T-helper 1 cell treated with Interleukin-12 subunit alpha and Interleukin-12 subunit beta and Interleukin-4 antibody, amounts not matched to agents 30 μg/mL and 1 μg/mL, for 36 hours (primary cell): Measurements from ENCODE around the gene CLIP2.
"Not testable (repeated sequence)": the region's sequence is repeated elsewhere in the genome, so short reads cannot be mapped to it uniquely, and the experiment has no call there.

Experiments used
- H3K27ac Mint-ChIP-seq: one replicate; pipeline ENCODE4 v1.8.0; 2021; ENCODE audit warnings: mild to moderate bottlenecking, mixed read lengths
- H3K27me3 Mint-ChIP-seq: one replicate; pipeline ENCODE4 v1.8.0; 2021; ENCODE audit warnings: low read depth, mixed read lengths
- H3K36me3 Mint-ChIP-seq: one replicate; pipeline ENCODE4 v1.8.0; 2021; ENCODE audit warnings: low read depth, mixed read lengths
- H3K4me1 Mint-ChIP-seq: one replicate; pipeline ENCODE4 v1.8.0; 2021; ENCODE audit warnings: low read depth, mixed read lengths
- H3K4me3 Mint-ChIP-seq: one replicate; pipeline ENCODE4 v1.8.0; 2021; ENCODE audit warnings: mild to moderate bottlenecking, moderate library complexity, mixed read lengths
- H3K9me3 Mint-ChIP-seq: one replicate; pipeline ENCODE4 v1.8.0; 2021; ENCODE audit warnings: mixed read lengths

CLIP2 gene

GRCh38 chr7:74375726-74376220 is 86.6 kb downstream of the CLIP2 start:
- H3K4me3 Mint-ChIP-seq, result no peak overlapping the region
- H3K36me3 Mint-ChIP-seq, result no peaks in the 10 kb centered on the region
- H3K27ac Mint-ChIP-seq, result no peak overlapping the region
- H3K4me1 Mint-ChIP-seq, result no peaks in the 10 kb centered on the region
- no peaks in the 10 kb centered on the region for H3K9me3 Mint-ChIP-seq
- H3K27me3 Mint-ChIP-seq, result no peaks in the 10 kb centered on the region

GRCh38 chr7:74376256-74377036 is 87.2 kb downstream of the CLIP2 start:
- Mint-ChIP-seq H3K4me1 (no peaks in the 10 kb centered on the region), H3K27me3 (no peaks in the 10 kb centered on the region)

DNA sequence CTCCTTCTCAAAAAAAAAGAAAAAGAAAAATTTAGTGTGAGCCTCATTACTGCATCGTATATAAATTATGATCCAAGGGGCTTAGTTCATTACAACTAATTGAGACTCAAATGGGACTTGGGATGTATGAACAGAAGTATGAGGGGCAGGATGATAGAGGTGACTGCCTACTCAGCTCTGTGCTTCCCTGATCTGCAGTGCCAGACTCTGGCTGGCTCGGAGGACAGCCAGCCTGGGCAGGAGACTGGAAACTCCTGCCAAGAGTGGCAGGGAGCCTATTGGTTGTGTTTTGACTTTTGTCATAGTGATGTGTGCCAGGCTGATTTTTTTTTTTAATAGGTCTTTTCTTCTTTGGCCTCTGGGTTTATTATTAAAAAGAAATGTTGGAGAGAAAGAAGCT is 90.7 kb downstream of the CLIP2 start:
- H3K4me1 Mint-ChIP-seq, result no peaks in the 10 kb centered on the region
- no peak overlapping the region for H3K27ac Mint-ChIP-seq
- H3K4me3 Mint-ChIP-seq, result no peak overlapping the region
- H3K9me3 Mint-ChIP-seq, result no peaks in the 10 kb centered on the region
- no peaks in the 10 kb centered on the region for H3K36me3 Mint-ChIP-seq
- no peaks in the 10 kb centered on the region for H3K27me3 Mint-ChIP-seq

More at GRCh38 chr7:74376256-74377036, 87.2 kb downstream of the CLIP2 start:
- Mint-ChIP-seq H3K9me3 (no peaks in the 10 kb centered on the region), H3K36me3 (no peaks in the 10 kb centered on the region), H3K27ac (no peak overlapping the region), H3K4me3 (no peak overlapping the region)

DNA sequence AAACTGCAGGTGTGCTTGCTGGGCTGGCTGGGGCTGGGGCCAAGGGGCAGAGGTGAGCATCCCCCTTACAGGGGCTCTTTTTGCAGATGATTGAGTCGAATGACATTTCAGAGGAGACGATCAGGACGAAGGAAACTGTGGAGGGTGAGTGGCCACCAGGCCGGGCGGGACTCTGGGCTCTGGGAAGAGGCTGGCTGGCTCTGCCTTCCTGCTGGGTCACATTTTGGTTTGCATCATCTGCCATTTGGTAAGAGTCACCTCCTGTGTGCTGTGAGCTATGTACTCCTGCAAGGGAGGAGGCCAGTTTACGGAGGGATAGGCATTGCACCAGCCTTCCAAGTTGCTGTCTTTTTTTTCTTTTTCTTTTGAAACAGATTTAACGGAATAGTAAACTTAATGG is 91.5 kb downstream of the CLIP2 start:
- Mint-ChIP-seq H3K27me3 (no peaks in the 10 kb centered on the region), H3K4me3 (no peak overlapping the region), H3K27ac (no peak overlapping the region)

GRCh38 chr7:74384086-74384485 is 94.9 kb downstream of the CLIP2 start:
- not testable (repeated sequence) for H3K27ac Mint-ChIP-seq, H3K4me3 Mint-ChIP-seq, H3K4me1 Mint-ChIP-seq, H3K36me3 Mint-ChIP-seq, H3K9me3 Mint-ChIP-seq, H3K27me3 Mint-ChIP-seq

More for the DNA sequence above, 91.5 kb downstream of the CLIP2 start:
- Mint-ChIP-seq H3K9me3 (no peaks in the 10 kb centered on the region), H3K4me1 (no peaks in the 10 kb centered on the region), H3K36me3 (no peaks in the 10 kb centered on the region)

DNA sequence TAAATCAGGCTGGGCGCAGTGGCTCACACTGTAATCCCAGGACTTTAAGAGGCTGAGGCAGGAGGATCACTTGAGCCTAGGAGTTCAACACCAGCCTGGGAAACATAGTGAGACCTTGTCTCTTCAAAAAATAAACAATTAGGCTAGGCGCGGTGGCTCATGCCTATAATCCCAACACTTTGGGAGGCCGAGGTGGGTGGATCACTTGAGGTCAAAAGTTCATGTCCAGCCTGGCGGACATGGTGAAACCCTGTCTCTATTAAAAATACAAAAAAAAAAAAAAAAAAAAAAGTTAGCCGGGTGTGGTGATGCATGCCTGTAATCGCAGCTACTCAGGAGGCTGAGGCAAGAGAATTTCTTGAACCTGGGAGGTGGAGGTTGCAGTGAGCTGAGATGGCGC is 95.6 kb downstream of the CLIP2 start:
- not testable (repeated sequence) for H3K27me3 Mint-ChIP-seq, H3K4me1 Mint-ChIP-seq, H3K27ac Mint-ChIP-seq, H3K4me3 Mint-ChIP-seq, H3K9me3 Mint-ChIP-seq, H3K36me3 Mint-ChIP-seq

DNA sequence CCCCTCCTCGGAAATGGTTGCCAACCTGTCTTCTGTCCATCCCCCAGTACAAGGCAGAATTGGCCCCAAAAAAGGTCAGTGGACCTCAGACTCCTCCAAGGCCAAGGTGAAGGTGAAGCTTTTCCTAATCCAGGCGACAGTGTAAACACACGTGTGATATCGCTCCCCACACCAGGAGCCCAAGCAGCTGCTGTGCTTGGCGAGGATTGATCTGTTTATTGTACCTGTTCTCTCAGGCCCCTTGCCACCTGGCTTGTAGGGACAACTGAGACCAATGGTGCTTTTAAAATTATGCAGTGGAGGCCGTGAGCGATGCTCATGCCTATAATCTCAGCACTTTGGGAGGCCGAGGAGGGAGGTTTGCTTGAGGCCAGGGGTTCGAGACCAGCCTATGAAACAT is 98.4 kb downstream of the CLIP2 start:
- no peaks in the 10 kb centered on the region for H3K4me1 Mint-ChIP-seq
- no peaks in the 10 kb centered on the region for H3K9me3 Mint-ChIP-seq
- H3K27me3 Mint-ChIP-seq, result no peaks in the 10 kb centered on the region
- H3K36me3 Mint-ChIP-seq, result no peaks in the 10 kb centered on the region
- no peak overlapping the region for H3K4me3 Mint-ChIP-seq
- no peak overlapping the region for H3K27ac Mint-ChIP-seq

DNA sequence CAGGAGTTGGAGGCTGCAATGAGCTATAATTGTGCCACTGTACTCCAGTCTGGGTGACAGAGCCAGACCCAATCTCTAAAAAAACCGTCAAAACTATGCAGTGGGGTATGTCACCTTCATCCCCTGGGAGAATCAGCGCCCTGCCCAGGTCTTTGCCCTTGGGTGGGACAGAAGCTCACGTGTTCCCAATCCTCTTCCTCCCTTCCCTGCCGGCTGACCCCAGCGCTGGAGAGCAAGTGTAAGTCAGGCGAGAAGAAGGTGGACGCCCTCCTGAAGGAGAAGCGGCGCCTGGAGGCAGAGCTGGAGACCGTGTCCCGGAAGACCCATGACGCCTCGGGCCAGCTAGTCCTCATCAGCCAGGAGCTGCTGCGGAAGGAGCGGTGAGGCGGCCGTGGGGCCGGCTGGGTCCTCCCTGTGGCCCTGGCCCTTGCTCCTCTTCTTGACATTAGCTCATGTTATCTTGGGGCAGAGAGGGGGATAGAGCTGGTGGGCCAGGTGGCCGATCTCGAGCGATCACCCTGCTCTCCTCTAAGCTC is 99.7 kb downstream of the CLIP2 start:
- Mint-ChIP-seq H3K9me3 (no peaks in the 10 kb centered on the region), H3K27ac (no peak overlapping the region), H3K27me3 (no peaks in the 10 kb centered on the region), H3K4me3 (no peak overlapping the region), H3K4me1 (no peaks in the 10 kb centered on the region), H3K36me3 (no peaks in the 10 kb centered on the region)

DNA sequence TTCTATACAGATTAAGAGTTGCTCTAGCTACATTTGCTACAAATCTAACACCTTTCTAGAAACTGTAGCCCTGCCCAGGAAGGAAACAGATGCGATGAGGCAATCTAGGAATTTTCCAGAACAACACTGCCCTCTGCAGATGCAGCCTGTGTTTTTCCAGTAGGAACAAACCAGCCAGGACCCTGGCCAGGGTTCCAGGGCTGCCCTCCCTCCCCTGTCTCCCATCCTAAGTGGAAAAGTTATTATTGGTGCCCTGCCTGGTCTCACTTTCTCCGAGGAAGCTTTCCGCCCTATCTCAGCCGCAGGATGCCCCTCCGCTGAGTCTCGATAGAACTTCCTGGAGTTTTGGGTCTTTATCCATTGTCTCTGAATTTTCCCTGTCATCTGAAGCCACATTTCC is 104.5 kb downstream of the CLIP2 start:
- not testable (repeated sequence) for H3K27ac Mint-ChIP-seq, H3K36me3 Mint-ChIP-seq, H3K4me3 Mint-ChIP-seq, H3K4me1 Mint-ChIP-seq, H3K27me3 Mint-ChIP-seq, H3K9me3 Mint-ChIP-seq

DNA sequence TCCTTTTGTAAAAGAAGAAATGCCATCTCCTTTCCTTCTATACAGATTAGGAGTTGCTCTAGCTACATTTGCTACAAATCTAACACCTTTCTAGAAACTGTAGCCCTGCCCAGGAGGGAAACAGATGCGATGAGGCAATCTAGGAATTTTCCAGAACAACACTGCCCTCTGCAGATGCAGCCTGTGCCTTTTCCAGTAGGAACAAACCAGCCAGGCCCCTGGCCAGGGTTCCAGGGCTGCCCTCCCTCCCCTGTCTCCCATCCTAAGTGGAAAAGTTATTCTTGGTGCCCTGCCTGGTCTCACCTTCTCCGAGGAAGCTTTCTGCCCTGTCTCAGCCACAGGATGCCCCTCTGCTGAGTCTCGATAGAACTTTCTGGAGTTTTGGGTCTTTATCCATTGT is 105.4 kb downstream of the CLIP2 start:
- H3K27me3 Mint-ChIP-seq, H3K9me3 Mint-ChIP-seq, H3K4me3 Mint-ChIP-seq, H3K4me1 Mint-ChIP-seq, H3K36me3 Mint-ChIP-seq, H3K27ac Mint-ChIP-seq: not testable (repeated sequence)

DNA sequence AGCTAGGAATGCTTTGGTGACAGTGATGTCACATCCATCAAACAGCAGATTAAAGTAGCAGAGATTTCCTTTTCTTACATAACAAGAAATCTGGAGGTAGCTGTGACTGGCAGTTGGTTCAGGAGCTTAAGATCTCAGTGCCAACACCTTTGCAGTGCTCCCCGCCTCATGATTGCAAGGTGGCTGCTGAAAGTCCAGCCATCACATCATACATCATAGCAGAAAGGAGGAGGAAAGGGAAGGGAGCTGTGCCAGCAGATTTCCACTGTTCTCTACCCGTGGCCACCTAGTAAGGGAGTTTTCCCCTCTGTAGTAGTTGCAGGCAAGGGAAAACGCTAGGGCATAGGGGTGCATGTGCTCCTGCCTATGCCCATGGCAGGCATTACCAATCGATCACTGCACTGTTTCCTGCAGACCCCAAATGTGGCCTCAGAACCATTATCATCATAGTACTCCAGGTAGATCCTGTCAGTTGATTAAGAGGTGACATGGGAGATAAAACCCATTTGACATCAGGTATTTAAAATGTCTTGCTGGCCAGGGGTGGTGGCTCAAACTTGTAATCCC is 106.6 kb downstream of the CLIP2 start:
- no peak overlapping the region for H3K4me3 Mint-ChIP-seq
- H3K9me3 Mint-ChIP-seq, result no peaks in the 10 kb centered on the region
- H3K4me1 Mint-ChIP-seq, result no peaks in the 10 kb centered on the region
- no peaks in the 10 kb centered on the region for H3K36me3 Mint-ChIP-seq
- H3K27ac Mint-ChIP-seq, result no peak overlapping the region
- H3K27me3 Mint-ChIP-seq, result no peaks in the 10 kb centered on the region

DNA sequence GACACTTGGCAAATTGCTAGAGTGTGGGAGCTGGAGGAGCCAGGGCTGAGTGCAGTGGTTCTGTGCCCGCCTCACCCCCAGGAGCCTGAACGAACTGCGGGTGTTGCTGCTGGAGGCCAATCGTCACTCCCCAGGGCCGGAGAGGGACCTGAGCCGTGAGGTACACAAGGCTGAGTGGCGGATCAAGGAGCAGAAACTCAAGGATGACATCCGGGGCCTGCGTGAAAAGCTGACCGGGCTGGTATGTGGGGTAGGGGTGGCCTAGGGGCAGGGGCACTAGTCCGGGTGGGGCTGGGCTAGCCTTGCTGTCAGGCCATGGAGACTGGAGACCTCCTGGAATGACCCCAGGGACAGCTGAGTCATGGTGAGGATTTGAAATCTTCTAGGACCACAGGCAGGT is 107.8 kb downstream of the CLIP2 start:
- Mint-ChIP-seq H3K27me3 (no peaks in the 10 kb centered on the region), H3K4me1 (no peaks in the 10 kb centered on the region), H3K4me3 (no peak overlapping the region), H3K27ac (no peak overlapping the region), H3K9me3 (no peaks in the 10 kb centered on the region), H3K36me3 (no peaks in the 10 kb centered on the region)

DNA sequence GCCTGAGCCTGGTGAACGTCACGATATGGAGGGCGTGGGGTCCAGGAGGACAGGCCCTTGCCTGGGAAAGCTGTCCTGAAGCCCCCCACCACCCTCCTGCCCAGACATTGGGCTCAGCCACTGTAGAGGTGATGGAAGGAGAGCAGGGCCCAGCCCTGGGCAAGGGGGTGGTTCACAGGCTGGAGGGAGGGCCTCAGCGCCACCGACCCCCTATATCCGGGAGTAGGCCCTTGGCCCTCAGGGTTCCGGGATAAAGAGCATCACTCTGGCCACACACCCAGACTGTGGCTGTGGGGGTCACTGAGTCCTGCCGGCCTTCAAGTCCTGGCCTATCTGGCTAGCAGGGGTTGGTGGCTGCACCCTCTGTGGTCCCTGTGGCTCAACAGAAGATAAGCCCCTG is 109.2 kb downstream of the CLIP2 start:
- Mint-ChIP-seq H3K27ac (no peak overlapping the region), H3K4me1 (no peaks in the 10 kb centered on the region), H3K36me3 (no peaks in the 10 kb centered on the region)

GRCh38 chr7:74399006-74399405 is 109.8 kb downstream of the CLIP2 start:
- Mint-ChIP-seq H3K4me1 (no peaks in the 10 kb centered on the region), H3K27ac (no peak overlapping the region)

More for the DNA sequence above, 109.2 kb downstream of the CLIP2 start:
- H3K4me3 Mint-ChIP-seq, result no peak overlapping the region
- no peaks in the 10 kb centered on the region for H3K27me3 Mint-ChIP-seq
- no peaks in the 10 kb centered on the region for H3K9me3 Mint-ChIP-seq

DNA sequence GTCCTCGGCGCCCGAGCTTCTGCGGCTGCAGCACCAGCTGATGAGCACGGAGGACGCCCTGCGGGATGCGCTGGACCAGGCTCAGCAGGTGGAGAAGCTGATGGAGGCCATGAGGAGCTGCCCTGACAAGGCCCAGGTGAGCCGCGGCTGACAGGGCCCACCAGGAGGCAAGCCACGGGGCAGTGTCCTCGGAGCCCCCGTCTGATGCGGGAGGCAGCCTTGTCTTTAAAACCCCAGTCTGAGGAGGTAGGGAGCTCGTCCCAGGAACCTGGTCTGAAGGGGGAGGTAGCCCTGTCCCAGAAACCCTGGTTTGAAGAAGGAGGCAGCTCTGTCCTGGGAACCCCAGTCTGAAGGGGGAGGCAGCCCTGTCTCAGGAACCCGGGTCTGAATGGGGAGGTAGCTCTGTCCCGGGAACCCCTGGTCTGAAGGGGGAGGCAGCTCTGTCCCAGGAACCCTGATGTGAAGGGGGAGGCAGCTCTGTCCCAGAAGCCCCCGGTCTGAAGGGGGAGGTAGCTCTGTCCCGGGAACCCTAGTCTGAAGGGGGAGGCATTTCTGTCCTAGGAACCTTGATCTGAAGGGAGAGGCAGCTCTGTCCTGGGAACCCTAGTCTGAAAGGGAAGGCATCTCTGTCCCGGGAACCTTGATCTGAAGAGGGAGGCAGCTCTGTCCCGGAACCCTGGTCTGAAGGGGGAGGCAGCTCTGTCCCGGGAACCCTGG is 111.4 kb downstream of the CLIP2 start:
- no peaks in the 10 kb centered on the region for H3K27me3 Mint-ChIP-seq

More at GRCh38 chr7:74399006-74399405, 109.8 kb downstream of the CLIP2 start:
- Mint-ChIP-seq H3K9me3 (no peaks in the 10 kb centered on the region), H3K4me3 (no peak overlapping the region), H3K36me3 (no peaks in the 10 kb centered on the region), H3K27me3 (no peaks in the 10 kb centered on the region)

More for the DNA sequence above, 111.4 kb downstream of the CLIP2 start:
- no peaks in the 10 kb centered on the region for H3K4me1 Mint-ChIP-seq
- H3K27ac Mint-ChIP-seq, result no peak overlapping the region
- no peak overlapping the region for H3K4me3 Mint-ChIP-seq
- no peaks in the 10 kb centered on the region for H3K9me3 Mint-ChIP-seq
- H3K36me3 Mint-ChIP-seq, result no peaks in the 10 kb centered on the region
